Measurements from ENCODE around the gene BRD4. TPM values are rescaled to one million over a fixed set of nuclear protein-coding genes. Genes with fewer than 3 reads are reported as not detected.
A peak's percentile ranks its signal among the peaks of the same experiment; 100 is the strongest.

Gene BRD4
- total RNA-seq, 4 donors from 2014 or later: 51.0 to 148 (median 77.5) TPM

DNA sequence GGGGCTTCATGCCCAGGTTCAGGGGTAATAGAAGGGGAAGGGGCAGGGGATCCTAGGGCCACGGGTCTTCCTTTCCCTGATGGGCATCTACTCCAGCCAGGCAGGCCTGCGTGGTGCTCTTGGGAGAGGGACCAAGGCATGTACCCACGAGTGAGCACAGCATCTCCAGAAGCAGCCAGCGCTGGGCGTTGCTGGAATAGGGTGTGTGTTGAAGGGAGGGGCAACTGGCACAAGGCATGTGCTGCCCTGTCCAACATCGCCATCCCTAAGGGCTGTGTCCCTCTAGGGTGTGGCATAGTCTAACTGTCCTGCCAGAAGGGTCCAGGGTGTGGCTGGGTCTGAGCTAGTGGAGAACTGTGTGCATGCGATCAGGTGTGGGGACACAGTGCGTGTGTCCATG, 134.4 kb downstream of the BRD4 start:
- Histone ChIP-seq H3K4me1 (peaks cover 0 to 31% (median 6%) of the 10 kb centered on the region in 4 donors), H3K36me3 (no peaks in the 10 kb centered on the region), H3K27ac (no peak overlapping the region), H3K27me3 (peaks cover 0 to 8% of the 10 kb centered on the region in 2 donors), H3K9me3 (no peaks in the 10 kb centered on the region), H3K4me3 (no peak overlapping the region)
- no peak for DNase-seq
- TF ChIP-seq, protein P1, sequence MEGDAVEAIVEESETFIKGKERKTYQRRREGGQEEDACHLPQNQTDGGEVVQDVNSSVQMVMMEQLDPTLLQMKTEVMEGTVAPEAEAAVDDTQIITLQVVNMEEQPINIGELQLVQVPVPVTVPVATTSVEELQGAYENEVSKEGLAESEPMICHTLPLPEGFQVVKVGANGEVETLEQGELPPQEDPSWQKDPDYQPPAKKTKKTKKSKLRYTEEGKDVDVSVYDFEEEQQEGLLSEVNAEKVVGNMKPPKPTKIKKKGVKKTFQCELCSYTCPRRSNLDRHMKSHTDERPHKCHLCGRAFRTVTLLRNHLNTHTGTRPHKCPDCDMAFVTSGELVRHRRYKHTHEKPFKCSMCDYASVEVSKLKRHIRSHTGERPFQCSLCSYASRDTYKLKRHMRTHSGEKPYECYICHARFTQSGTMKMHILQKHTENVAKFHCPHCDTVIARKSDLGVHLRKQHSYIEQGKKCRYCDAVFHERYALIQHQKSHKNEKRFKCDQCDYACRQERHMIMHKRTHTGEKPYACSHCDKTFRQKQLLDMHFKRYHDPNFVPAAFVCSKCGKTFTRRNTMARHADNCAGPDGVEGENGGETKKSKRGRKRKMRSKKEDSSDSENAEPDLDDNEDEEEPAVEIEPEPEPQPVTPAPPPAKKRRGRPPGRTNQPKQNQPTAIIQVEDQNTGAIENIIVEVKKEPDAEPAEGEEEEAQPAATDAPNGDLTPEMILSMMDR (IDR thresholded peaks at IDR 0.05): no peak

DNA sequence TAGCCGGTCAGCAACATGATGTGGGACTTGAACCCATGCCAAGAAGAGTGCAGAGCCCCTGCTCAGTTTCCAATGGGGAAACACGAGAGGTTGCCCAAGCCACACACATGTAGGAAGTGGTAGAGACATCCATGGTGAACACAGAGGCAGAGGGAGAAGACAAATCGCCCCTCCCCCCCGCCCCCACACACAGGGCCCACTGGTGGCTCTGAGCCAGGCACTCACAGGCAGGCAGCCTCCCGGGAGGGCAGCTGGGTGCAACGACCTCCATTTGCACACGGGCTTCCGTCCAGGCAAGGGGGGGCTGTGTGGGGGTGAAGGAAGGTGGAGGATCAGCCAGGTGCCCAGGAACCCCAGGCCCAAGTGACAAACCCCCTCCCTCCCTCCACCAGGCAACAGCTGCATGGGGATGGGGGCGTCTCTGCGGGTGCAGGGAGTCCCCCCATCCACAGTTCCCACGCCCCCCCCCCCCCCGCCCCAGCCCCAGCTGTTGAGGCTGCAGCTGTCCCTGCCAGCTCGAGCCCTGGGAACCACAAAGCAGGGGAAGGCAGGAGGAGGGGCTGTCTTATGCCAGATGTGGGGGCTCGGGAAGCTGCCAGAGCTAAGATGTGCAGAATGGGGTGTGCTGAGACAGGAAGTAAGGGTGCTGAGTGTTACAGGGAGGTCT, 134.9 kb downstream of the BRD4 start:
- H3K36me3 ChIP-seq: no peaks in the 10 kb centered on the region
- peaks cover 0 to 31% (median 6%) of the 10 kb centered on the region in 4 donors for H3K4me1 ChIP-seq
- no peak overlapping the region for H3K27ac ChIP-seq
- peaks cover 0 to 8% of the 10 kb centered on the region in 2 donors for H3K27me3 ChIP-seq
- no peak for TF ChIP-seq POLR2A (IDR thresholded peaks at IDR 0.05)
- TF ChIP-seq, protein P1 (IDR thresholded peaks at IDR 0.05): no peak
- H3K9me3 ChIP-seq: no peaks in the 10 kb centered on the region
- H3K4me3 ChIP-seq: no peak overlapping the region
- no peak for DNase-seq

DNA sequence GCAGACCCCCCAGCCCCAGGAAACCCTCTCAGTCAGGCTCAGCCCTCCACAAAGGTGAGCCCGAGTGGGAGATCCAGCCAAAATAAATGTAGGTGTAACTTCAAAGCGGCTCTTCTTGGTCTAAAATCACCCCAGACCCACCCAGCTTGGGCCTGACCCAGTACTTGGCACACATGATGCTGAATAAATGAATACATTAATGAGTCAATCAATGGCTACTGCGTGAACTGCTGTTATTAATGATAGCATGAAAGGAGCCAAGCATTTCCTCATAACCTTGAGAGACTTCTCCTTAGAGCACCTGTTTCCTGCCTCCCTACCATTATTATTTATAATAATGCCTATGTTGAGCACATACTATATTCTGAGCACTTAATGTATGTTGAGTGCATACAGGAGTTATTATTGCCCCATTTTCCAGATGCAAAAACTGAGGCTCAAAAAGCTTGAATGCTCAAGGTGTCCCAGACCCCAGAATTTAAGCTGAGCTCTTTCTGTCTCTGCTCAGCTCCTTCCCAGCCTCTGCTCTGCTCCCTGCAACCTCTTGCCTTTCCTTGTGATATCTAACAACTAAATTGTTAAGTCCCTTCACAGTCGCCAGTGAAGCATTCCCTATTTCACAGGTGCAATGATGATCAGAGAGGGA, 135.9 kb downstream of the BRD4 start:
- Histone ChIP-seq H3K27me3 (peaks cover 0 to 8% of the 10 kb centered on the region in 2 donors), H3K9me3 (no peaks in the 10 kb centered on the region), H3K36me3 (no peaks in the 10 kb centered on the region), H3K4me1 (peaks cover 0 to 31% (median 6%) of the 10 kb centered on the region in 4 donors), H3K27ac (peak overlapping the region in 2 of 4 donors; percentile 4 to 19), H3K4me3 (peak overlapping the region in 2 of 4 donors; percentile 46 to 61)
- TF ChIP-seq, protein P1 (IDR thresholded peaks at IDR 0.05): no peak
- TF ChIP-seq POLR2A (IDR thresholded peaks at IDR 0.05): no peak
- no peak for DNase-seq

DNA sequence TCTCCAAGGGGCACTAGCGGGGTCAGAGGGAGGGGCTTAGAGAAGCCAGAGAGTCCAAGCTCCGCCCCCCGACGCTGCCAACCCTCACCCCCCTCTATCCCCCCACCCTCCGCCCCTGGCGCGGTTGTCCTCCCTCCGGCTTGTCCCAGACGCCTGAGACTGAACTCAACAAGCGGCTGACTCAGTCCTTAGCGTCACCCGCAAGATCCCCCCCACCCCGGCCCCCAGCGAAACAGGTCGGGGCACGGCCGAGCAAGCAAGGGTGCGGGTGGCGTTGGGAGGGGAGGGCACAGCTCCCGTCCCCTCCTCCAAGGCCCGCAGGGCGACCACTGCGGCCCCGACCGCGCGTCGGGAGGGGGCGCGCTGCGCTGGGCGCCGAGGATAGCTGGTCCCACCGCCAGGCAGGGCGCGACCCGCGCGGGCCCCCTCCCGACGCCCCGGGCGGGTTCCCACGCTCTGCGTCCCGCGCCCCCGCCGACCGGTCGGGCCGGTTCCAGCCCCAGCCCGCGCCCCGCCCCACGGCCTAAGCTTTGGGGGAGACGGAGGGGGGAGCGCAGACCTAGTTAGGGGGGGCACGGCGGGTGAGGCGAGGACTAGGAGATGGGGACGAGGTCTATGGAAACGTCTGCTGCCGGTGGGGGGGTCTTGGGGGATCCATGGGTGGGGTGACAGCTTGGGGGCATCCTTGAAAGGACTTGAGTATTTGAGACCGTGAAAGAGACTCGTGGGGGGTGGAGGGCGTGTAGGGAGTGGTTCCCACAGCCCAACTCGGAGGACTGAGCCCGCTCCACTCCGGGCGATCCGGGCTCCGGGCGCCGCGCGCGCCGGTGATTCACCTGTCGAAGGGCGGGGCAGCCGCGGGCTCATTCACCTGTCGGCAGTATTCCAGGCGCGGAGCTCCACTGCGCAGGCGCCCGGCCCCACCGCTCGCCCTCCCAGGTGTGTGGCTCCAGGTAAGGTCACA, 136.7 kb downstream of the BRD4 start:
- Histone ChIP-seq H3K27me3 (peaks cover 0 to 8% of the 10 kb centered on the region in 2 donors), H3K4me3 (peak overlapping the region; percentile 17 to 61 (median 38)), H3K36me3 (no peaks in the 10 kb centered on the region), H3K9me3 (no peaks in the 10 kb centered on the region), H3K27ac (peak overlapping the region in 2 of 4 donors; percentile 4 to 19), H3K4me1 (peaks cover 0 to 31% (median 4%) of the 10 kb centered on the region in 4 donors)
- TF ChIP-seq POLR2A (IDR thresholded peaks at IDR 0.05): no peak
- TF ChIP-seq, protein P1 (IDR thresholded peaks at IDR 0.05): no peak
- peak in 2 of 3 donors; percentile 83 to 89 for DNase-seq

DNA sequence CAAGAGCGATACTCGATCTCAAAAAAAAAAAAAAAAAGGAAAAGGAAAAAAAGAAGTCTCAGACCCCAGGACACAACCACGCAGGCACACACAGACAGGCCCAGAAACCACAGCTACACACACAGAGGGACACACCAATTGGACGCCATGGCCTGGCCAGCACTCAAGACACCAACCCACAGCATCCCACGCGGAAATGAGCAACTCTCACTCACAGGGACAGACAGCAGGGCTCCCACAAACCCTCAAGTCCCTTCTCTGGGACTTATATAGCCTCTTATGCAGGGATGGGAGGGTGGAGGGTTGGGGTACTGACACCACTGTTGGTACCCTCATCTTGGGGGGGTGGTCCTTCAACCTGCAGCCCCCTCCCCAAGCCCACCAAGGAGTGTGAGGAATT, 137.4 kb downstream of the BRD4 start:
- H3K27ac ChIP-seq: no peak overlapping the region
- peaks cover 0 to 5% of the 10 kb centered on the region in 2 donors for H3K27me3 ChIP-seq
- DNase-seq: no peak
- no peaks in the 10 kb centered on the region for H3K36me3 ChIP-seq
- H3K9me3 ChIP-seq: no peaks in the 10 kb centered on the region
- H3K4me1 ChIP-seq: peaks cover 0 to 24% (median under 1%) of the 10 kb centered on the region in 4 donors
- no peak for TF ChIP-seq POLR2A (IDR thresholded peaks at IDR 0.05)
- TF ChIP-seq, protein P1 (IDR thresholded peaks at IDR 0.05): no peak
- peak overlapping the region in 2 of 4 donors; percentile 46 to 61 for H3K4me3 ChIP-seq

All from Peyer's patch (tissue), 4 donors.